HG03175 (cell line): ENCODE measurements around the gene C16orf74.

ENCODE experiments used
- ATAC-seq: cut with Tn5 transposase; IDR thresholded peaks from one replicate; pipeline ENCODE4 v1.9.1; 2021; ENCODE audit warnings: mild to moderate bottlenecking, moderate library complexity; ENCODE audit not compliant: unreplicated experiment

Gene C16orf74

GRCh38 chr16:85719605-85720301, 31.1 kb downstream of the C16orf74 start:
- ATAC-seq, result no peak

- ATAC-seq, result no peak
Observed at GRCh38 chr16:85718682-85719081, 32.2 kb downstream of the C16orf74 start.

- no peak for ATAC-seq
Observed at GRCh38 chr16:85718153-85718477, 32.8 kb downstream of the C16orf74 start.

GRCh38 chr16:85717393-85718152, 33.3 kb downstream of the C16orf74 start:
- ATAC-seq, result no peak

- ATAC-seq, result no peak
Observed at GRCh38 chr16:85716680-85717038, 34.2 kb downstream of the C16orf74 start.

GRCh38 chr16:85716022-85716679, 34.7 kb downstream of the C16orf74 start:
- ATAC-seq, result no peak

GRCh38 chr16:85715169-85716021, 35.5 kb downstream of the C16orf74 start:
- ATAC-seq, result no peak

- no peak for ATAC-seq
Observed at GRCh38 chr16:85712801-85713200, 38.1 kb downstream of the C16orf74 start.

GRCh38 chr16:85711982-85712587, 38.8 kb downstream of the C16orf74 start:
- no peak for ATAC-seq

GRCh38 chr16:85710732-85711131, 40.2 kb downstream of the C16orf74 start:
- no peak for ATAC-seq

GRCh38 chr16:85709766-85710585, 40.9 kb downstream of the C16orf74 start:
- no peak for ATAC-seq

- ATAC-seq, result no peak
Observed at GRCh38 chr16:85708338-85708737, 42.6 kb downstream of the C16orf74 start.

GRCh38 chr16:85707528-85708095, 43.3 kb downstream of the C16orf74 start:
- ATAC-seq, result no peak

GRCh38 chr16:85706449-85707034, 44.4 kb downstream of the C16orf74 start:
- no peak for ATAC-seq

- ATAC-seq, result no peak
Observed at GRCh38 chr16:85704900-85705846, 45.7 kb downstream of the C16orf74 start.

- no peak for ATAC-seq
Observed at GRCh38 chr16:85704011-85704410, 46.9 kb downstream of the C16orf74 start.

GRCh38 chr16:85699628-85700027, 51.3 kb downstream of the C16orf74 start:
- ATAC-seq, result no peak

- ATAC-seq, result no peak
Observed at GRCh38 chr16:85698935-85699558, 51.8 kb downstream of the C16orf74 start.
